Tibial nerve (tissue), 4 donors: ENCODE results near the gene PPP1R14B. TPM values are rescaled to one million over a fixed set of nuclear protein-coding genes. Genes with fewer than 3 reads are reported as not detected.

Experiments used
- DNase-seq, 2 donors: peaks; one replicate each; pipeline ENCODE4 v3.0.0-alpha.2; 2019; ENCODE audit warnings: low spot score in 2 of 2
- H3K27ac ChIP-seq, 4 donors: fragments of 200-600 bp; sonication (generic) in 3 of 4; one replicate each; pipeline ENCODE4 v1.5.1; 2017 to 2019; ENCODE audit warnings: mild to moderate bottlenecking in 1 of 4
- H3K27me3 ChIP-seq, 2 donors: fragments of 200-600 bp; sonication (generic) in 1 of 2; one replicate each; pipeline versions ENCODE4 v1.5.1 to v1.6.0; 2017 to 2019
- H3K36me3 ChIP-seq, 3 donors: fragments of 200-600 bp; sonication (generic); one replicate each; pipeline ENCODE4 v1.5.1; 2018 to 2019
- H3K4me1 ChIP-seq, 4 donors: fragments of 200-600 bp; sonication (generic) in 3 of 4; one replicate each; pipeline ENCODE4 v1.5.1; 2017 to 2019
- H3K4me3 ChIP-seq, 4 donors: fragments of 200-600 bp; sonication (generic) in 3 of 4; one replicate each; pipeline ENCODE4 v1.5.1; 2017 to 2019; ENCODE audit warnings: mild to moderate bottlenecking in 1 of 4, moderate library complexity in 1 of 4
- H3K9me3 ChIP-seq, 4 donors: fragments of 200-600 bp; sonication (generic) in 3 of 4; one replicate each; pipeline ENCODE4 v1.5.1; 2017 to 2019
- EP300 ChIP-seq, 2 donors: sonication (generic); formaldehyde crosslinking; IDR thresholded peaks; one replicate each; pipeline ENCODE4 v1.6.1; 2017; ENCODE audit warnings: antibody characterized with exemption in 2 of 2, mild to moderate bottlenecking in 1 of 2
- POLR2A ChIP-seq, 2 donors: fragments of 450-650 bp; IDR thresholded peaks; one replicate each; pipeline ENCODE4 v1.6.1; 2017; ENCODE audit warnings: antibody characterized with exemption in 2 of 2, mild to moderate bottlenecking in 2 of 2, moderate library complexity in 2 of 2
- WGBS, 2 donors: methylation state at CpG; one replicate each; pipeline ENCODE4 v1.1.5; 2018; 5-methylcytosine and 5-hydroxymethylcytosine counted together
- total RNA-seq, 4 donors: library from RNA; depleted of rRNA; stranded (reverse); fragments of >200 nt; gene quantifications; one replicate each; pipeline ENCODE4 v1.1.0, GENCODE V29; 2016
- TF ChIP-seq, protein P1 (sequence below), 5 experiments: fragments of 200-600 bp in 3 of 5; fragments of 450-650 bp in 2 of 5; sonication (generic) in 3 of 5; IDR thresholded peaks; one replicate each; pipeline ENCODE4 v1.5.1; 2016 to 2019; ENCODE audit warnings: antibody characterized with exemption in 5 of 5, mild to moderate bottlenecking in 3 of 5, moderate library complexity in 2 of 5

The PPP1R14B gene
- total RNA-seq, 4 donors from 2014 or later = 79.7 to 187 (median 91.4) TPM

DNA sequence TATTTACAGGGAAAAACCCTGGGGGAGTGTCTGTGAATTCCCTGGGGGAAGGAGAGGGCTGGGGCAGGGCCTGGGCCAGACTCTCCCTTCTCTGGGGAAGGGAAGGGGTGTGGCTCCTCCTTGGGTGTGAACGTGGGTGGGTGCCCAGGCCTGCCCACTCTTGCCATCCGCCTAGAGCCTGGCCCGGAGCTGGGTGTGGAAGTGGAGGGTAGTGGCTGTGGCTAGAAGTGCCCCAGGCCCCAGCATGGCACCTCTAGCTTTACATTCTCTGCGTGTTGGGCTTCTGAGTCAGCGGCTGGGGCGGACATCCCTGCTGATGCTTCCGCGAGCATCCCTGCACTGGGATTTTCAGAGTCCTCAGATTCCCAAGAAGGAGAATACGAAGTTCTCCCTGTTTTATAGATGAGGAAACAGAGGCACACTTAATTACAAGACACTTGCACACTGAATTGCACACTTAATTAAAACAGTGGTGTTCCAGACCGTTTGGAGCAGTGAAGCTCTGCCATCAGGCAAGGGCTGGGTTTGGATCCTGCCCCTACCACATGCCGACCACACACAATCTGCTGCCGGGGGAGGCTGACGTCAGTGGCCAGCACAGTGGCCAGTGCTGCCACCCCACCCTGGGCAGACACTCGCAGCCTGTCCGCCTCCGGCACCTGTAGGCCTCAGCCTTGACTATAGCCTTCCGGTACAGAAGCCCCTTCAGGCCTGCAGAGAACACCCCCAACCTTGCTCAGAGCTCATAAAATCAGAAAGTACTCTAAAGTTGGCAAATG lies 30.1 kb upstream of the PPP1R14B start:
- peaks cover 0 to 17% (median 2%) of the 10 kb centered on the region in 4 donors for H3K4me1 ChIP-seq
- H3K4me3 ChIP-seq = no peak overlapping the region
- 70 to 73% methylated on average over 16 to 17 of the region's 17 CpGs for WGBS, 2 donors
- peak overlapping the region in 1 of 4 donors; percentile 10 for H3K27ac ChIP-seq
- DNase-seq = no peak
- H3K27me3 ChIP-seq = no peaks in the 10 kb centered on the region
- TF ChIP-seq, protein P1, sequence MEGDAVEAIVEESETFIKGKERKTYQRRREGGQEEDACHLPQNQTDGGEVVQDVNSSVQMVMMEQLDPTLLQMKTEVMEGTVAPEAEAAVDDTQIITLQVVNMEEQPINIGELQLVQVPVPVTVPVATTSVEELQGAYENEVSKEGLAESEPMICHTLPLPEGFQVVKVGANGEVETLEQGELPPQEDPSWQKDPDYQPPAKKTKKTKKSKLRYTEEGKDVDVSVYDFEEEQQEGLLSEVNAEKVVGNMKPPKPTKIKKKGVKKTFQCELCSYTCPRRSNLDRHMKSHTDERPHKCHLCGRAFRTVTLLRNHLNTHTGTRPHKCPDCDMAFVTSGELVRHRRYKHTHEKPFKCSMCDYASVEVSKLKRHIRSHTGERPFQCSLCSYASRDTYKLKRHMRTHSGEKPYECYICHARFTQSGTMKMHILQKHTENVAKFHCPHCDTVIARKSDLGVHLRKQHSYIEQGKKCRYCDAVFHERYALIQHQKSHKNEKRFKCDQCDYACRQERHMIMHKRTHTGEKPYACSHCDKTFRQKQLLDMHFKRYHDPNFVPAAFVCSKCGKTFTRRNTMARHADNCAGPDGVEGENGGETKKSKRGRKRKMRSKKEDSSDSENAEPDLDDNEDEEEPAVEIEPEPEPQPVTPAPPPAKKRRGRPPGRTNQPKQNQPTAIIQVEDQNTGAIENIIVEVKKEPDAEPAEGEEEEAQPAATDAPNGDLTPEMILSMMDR (IDR thresholded peaks at IDR 0.05) = no peak
- TF ChIP-seq POLR2A (IDR thresholded peaks at IDR 0.05) = no peak
- TF ChIP-seq EP300 (IDR thresholded peaks at IDR 0.05) = no peak
- H3K9me3 ChIP-seq = no peaks in the 10 kb centered on the region
- peaks cover 0 to 55% (median 0%) of the 10 kb centered on the region in 3 donors for H3K36me3 ChIP-seq

DNA sequence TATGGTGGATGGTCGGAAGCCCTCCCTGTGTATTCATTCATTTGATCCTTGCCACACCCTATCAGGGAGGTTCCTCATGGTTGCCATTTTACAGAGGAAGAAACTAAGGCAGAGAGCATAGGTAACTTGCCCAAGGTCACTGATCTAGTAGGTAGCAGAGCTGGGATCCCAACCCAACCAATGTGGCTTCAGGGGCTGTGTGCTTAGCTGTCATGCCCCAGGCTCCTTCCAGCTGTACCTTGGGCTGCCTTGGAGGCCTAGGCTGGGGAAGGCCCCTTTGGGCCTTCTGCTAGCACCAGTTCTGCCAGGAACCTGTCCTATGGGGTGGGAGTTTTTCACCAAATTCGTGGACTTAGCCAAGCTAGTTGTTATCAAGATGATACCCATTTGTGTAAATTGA lies 29.1 kb upstream of the PPP1R14B start:
- WGBS, 2 donors = 89 to 100% methylated on average over 2 of the region's 2 CpGs
- Histone ChIP-seq H3K36me3 (peaks cover 0 to 46% (median 0%) of the 10 kb centered on the region in 3 donors), H3K4me1 (peaks cover 0 to 21% (median 4%) of the 10 kb centered on the region in 4 donors), H3K27ac (no peak overlapping the region), H3K9me3 (no peaks in the 10 kb centered on the region), H3K4me3 (no peak overlapping the region), H3K27me3 (no peaks in the 10 kb centered on the region)
- DNase-seq = no peak
- TF ChIP-seq EP300 (IDR thresholded peaks at IDR 0.05) (no peak), POLR2A (IDR thresholded peaks at IDR 0.05) (no peak)
- TF ChIP-seq, protein P1 (IDR thresholded peaks at IDR 0.05) = no peak

DNA sequence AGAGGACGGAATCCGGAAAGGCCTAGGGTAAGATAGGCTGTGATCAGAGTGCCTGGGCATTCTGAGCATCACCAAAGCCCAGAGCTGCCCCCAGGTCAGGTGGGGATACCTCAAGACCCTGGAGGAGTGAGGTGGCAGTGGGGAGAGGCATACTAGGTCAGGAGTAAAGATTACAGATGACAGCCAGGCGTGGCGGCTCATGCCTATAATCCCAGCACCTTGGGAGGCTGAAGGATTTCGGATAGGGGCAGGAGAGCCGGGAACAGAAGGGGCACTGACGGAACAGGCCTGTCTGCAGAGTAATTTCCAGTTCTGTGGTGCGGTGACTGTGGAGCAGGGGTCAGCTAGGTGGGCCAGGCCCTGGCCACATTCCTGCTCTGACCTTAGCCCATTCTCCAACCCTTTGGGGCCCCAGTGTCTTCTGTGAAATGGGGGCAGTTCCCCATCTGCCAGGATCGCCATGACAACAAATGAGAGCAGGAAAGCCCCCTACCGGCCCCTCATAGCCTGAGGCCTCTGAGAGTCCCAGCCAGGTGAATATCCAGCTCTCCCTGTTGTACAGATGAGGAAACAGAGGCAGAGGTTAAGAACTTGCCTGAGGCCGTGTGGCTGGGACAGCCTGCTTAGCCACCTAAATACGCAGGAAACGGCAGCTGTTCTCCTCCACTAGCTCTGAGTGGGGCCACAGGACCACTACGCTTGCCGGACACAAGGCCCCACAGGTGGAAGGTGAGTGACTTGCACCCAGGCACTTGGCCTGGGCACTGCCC lies 28.5 kb upstream of the PPP1R14B start:
- H3K4me1 ChIP-seq = peaks cover 0 to 21% (median 4%) of the 10 kb centered on the region in 4 donors
- TF ChIP-seq EP300 (IDR thresholded peaks at IDR 0.05) (no peak), POLR2A (IDR thresholded peaks at IDR 0.05) (no peak)
- TF ChIP-seq, protein P1 (IDR thresholded peaks at IDR 0.05) = no peak
- H3K36me3 ChIP-seq = peaks cover 0 to 43% (median 0%) of the 10 kb centered on the region in 3 donors
- 81 to 89% methylated on average over 12 to 15 of the region's 15 CpGs for WGBS, 2 donors
- DNase-seq = no peak
- H3K27ac ChIP-seq = no peak overlapping the region
- H3K9me3 ChIP-seq = no peaks in the 10 kb centered on the region
- no peak overlapping the region for H3K4me3 ChIP-seq
- H3K27me3 ChIP-seq = no peaks in the 10 kb centered on the region

DNA sequence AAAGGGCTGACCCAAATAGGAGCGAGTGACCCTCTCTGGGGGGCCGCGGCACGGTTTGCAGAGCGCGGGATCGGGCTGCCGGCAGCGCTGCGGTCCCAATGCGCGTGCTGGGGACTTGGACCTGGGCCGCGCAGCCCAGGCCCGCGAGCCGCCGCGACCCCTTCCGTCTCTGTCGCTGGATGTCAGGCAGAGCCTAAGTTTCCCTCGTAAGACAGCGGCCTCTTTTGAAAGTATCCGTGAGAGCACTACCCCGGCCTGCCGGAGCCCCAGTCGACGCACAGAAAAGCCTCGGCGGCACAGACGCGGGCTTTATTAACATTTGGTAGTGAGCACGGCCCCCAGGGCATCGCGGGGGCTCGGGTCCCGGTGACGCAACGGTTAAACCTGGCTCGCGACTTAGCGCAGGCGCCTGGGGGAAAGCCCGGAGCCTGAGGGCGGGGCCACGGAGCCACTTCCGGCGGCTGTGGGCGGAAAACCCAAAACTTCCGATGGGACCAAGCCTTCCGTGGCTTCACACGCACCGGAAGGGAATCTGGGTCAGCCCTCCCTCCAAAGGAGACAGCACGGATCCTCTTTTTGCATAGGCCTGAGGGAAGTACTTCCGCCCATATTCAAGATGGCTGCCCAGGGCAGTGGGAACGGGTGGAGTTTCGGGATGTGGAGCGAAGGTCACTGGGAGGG lies 22.9 kb upstream of the PPP1R14B start:
- DNase-seq = peak; percentile 91 to 97
- H3K9me3 ChIP-seq = no peaks in the 10 kb centered on the region
- 0 to 1% methylated on average over 18 to 34 of the region's 58 CpGs for WGBS, 2 donors
- TF ChIP-seq, protein P1 (IDR thresholded peaks at IDR 0.05) = peak in 3 of 5 experiments; percentile 19 to 47 (median 34)
- TF ChIP-seq EP300 (IDR thresholded peaks at IDR 0.05) (peak; percentile 93 to 97), POLR2A (IDR thresholded peaks at IDR 0.05) (no peak)
- peaks cover 0 to 38% (median 25%) of the 10 kb centered on the region in 4 donors for H3K4me1 ChIP-seq
- H3K36me3 ChIP-seq = peaks cover 0 to 27% (median 0%) of the 10 kb centered on the region in 3 donors
- H3K27me3 ChIP-seq = no peaks in the 10 kb centered on the region
- H3K4me3 ChIP-seq = peak overlapping the region; percentile 71 to 98 (median 90)
- H3K27ac ChIP-seq = peak overlapping the region; percentile 92 to 97 (median 95)
